OCI-LY3 (cell line): ENCODE measurements around the gene GLRX2.

Experiments used
- EZH2phosphoT487 ChIP-seq: fragments of 200-600 bp; shearing (Covaris generic); IDR thresholded peaks from 2 replicates; pipeline ENCODE4 v1.6.1; 2018; ENCODE audit warnings: antibody characterized with exemption, mixed run types, low read depth
- TF ChIP-seq, protein P1 (sequence below): fragments of 200-600, 300-600 bp; sonication (generic); IDR thresholded peaks from 2 replicates; pipeline ENCODE4 v1.5.1; 2014; ENCODE audit warnings: antibody characterized with exemption, low read length, low read depth

DNA sequence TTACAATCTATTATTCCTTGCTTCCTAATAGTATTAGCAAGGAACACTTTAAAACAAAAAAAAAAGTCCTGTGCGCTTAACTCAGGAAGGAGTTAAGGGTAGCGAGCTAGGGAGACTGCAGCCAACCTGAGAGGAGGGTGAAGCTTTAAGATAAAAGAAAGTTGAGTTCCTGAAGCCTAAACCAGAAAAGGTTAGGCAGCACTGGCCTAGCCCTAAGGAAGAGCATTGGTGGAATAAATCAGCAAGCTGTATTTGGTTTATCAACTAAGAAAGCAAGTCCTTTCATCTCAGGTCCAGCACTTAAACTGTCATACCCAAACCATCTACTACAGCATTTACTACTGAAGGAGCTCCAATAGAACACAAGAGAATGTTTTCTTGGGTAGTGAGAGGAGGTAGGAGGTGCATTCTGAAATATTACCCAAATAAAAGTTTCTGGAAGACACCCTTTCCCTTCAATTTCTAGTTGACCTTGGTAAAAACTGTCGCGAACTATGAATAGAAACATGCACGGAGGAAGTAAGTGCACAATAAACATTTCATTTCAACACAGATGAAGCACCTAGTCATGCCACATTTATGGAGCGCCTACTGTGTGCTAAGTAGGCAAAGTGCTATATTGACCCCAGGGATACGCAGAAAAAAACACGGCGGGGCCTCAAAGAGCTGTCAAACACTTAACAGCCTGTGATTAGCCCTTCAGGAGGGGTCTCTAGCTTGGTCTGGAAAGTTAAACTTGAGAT is 1.3 kb downstream of the GLRX2 start:
- TF ChIP-seq, protein P1, sequence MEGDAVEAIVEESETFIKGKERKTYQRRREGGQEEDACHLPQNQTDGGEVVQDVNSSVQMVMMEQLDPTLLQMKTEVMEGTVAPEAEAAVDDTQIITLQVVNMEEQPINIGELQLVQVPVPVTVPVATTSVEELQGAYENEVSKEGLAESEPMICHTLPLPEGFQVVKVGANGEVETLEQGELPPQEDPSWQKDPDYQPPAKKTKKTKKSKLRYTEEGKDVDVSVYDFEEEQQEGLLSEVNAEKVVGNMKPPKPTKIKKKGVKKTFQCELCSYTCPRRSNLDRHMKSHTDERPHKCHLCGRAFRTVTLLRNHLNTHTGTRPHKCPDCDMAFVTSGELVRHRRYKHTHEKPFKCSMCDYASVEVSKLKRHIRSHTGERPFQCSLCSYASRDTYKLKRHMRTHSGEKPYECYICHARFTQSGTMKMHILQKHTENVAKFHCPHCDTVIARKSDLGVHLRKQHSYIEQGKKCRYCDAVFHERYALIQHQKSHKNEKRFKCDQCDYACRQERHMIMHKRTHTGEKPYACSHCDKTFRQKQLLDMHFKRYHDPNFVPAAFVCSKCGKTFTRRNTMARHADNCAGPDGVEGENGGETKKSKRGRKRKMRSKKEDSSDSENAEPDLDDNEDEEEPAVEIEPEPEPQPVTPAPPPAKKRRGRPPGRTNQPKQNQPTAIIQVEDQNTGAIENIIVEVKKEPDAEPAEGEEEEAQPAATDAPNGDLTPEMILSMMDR = no peak
- no peak for TF ChIP-seq EZH2phosphoT487
